HCT116 (cell line): ENCODE results near the gene TMEM203. TPM values are rescaled to one million over a fixed set of nuclear protein-coding genes. Genes with fewer than 3 reads are reported as not detected.

Source experiments
- ATAC-seq: fragments of 200-7000 bp; cut with Tn5 transposase; 2 replicates; pipeline ENCODE4 v1.9.1; 2020; ENCODE audit warnings: mild to moderate bottlenecking, moderate library complexity
- BruUV-seq: library from RNA; stranded (reverse); fragments of 400-500 nt; replicated peaks from 2 replicates; lab custom pipeline; 2021; lab: Mats Ljungman, UMichigan
- CTCF ChIA-PET: fragments of 300-600 bp; sonication (Branson Sonifier 250); formaldehyde crosslinking; loops from one replicate; lab custom pipeline; 2021; ENCODE audit warnings: antibody characterized with exemption; lab: Charles Lee
- POLR2A ChIA-PET: fragments of 300-600, 350-600 bp; sonication (Branson Sonifier 250); formaldehyde crosslinking; loops from one replicate; lab custom pipeline; 2021; ENCODE audit warnings: antibody characterized with exemption; lab: Charles Lee
- RAD21 ChIA-PET, 2 experiments: fragments of 300-600 bp; sonication (Branson Sonifier 250); formaldehyde crosslinking; loops; one replicate each; lab custom pipeline; 2023; ENCODE audit warnings: low total read pairs in 2 of 2; ENCODE audit not compliant: uncharacterized antibody in 2 of 2, unreplicated experiment in 2 of 2, low non-redundant PET in 1 of 2; lab: Charles Lee
- DNase-seq: peaks from one replicate; pipeline ENCODE4 v3.0.0-alpha.2; 2010; ENCODE audit warnings: low read depth, low spot score
- H2AFZ ChIP-seq: fragments of 200-600 bp; shearing (Covaris generic), sonication (generic); 2 replicates; pipeline ENCODE4 v1.6.1; 2017; ENCODE audit warnings: low read depth, mixed run types, mixed read lengths, antibody characterized with exemption, low read length; ENCODE audit not compliant: poor library complexity, severe bottlenecking
- H3K27ac ChIP-seq: 2 replicates; pipeline ENCODE4 v1.5.1; 2012; ENCODE audit warnings: low read depth, low read length
- H3K27me3 ChIP-seq: fragments of 200-600 bp; sonication (generic); 2 replicates; pipeline ENCODE4 v1.6.1; 2016; ENCODE audit warnings: mixed run types, low read length, mixed read lengths; ENCODE audit not compliant: insufficient read depth
- H3K36me3 ChIP-seq, 2 experiments: fragments of 200-500 bp in 1 of 2; fragments of 200-600 bp in 1 of 2; sonication (Bioruptor generic) in 1 of 2; sonication (generic) in 1 of 2; 2 replicates each; pipeline versions ENCODE4 v1.5.1 to v1.6.1; 2014 to 2016; ENCODE audit warnings: low read length in 2 of 2, inconsistent platforms in 1 of 2, mixed read lengths in 1 of 2, mixed run types in 1 of 2; ENCODE audit not compliant: insufficient read depth in 2 of 2, control insufficient read depth in 1 of 2
- H3K4me1 ChIP-seq, 2 experiments: fragments of 200-600 bp in 1 of 2; sonication (generic) in 1 of 2; 2 replicates each; pipeline versions ENCODE4 v1.5.1 to v1.6.1; 2012 to 2017; ENCODE audit warnings: low read length in 2 of 2, inconsistent platforms in 1 of 2, mild to moderate bottlenecking in 1 of 2, mixed read lengths in 1 of 2, mixed run types in 1 of 2, moderate library complexity in 1 of 2; ENCODE audit not compliant: insufficient read depth in 2 of 2, control insufficient read depth in 1 of 2
- H3K4me2 ChIP-seq: fragments of 200-600 bp; sonication (generic); 2 replicates; pipeline ENCODE4 v1.6.1; 2017; ENCODE audit warnings: mixed run types, low read length, mixed read lengths
- H3K4me3 ChIP-seq, 2 experiments: fragments of 200-600 bp in 1 of 2; sonication (generic) in 1 of 2; replicated peaks in 1 of 2; 2 replicates each; pipeline ENCODE4 v1.5.1; 2011 to 2016; ENCODE audit warnings: low read length in 2 of 2, control low read depth in 1 of 2, low read depth in 1 of 2, mild to moderate bottlenecking in 1 of 2, mixed read lengths in 1 of 2, mixed run types in 1 of 2
- H3K79me2 ChIP-seq: fragments of 200-600 bp; sonication (generic); 2 replicates; pipeline ENCODE4 v1.6.1; 2017; ENCODE audit warnings: mild to moderate bottlenecking, mixed run types, low read length, moderate library complexity, mixed read lengths; ENCODE audit not compliant: insufficient read depth
- H3K9ac ChIP-seq: fragments of 200-600 bp; sonication (generic); 2 replicates; pipeline ENCODE4 v1.6.1; 2016; ENCODE audit warnings: low read length, mixed read lengths
- H3K9me2 ChIP-seq: fragments of 200-600 bp; sonication (generic), shearing (Covaris generic); 2 replicates; pipeline ENCODE4 v1.6.1; 2017; ENCODE audit warnings: mixed run types, mild to moderate bottlenecking, moderate library complexity; ENCODE audit not compliant: insufficient read depth
- H3K9me3 ChIP-seq, 2 experiments: fragments of 200-500 bp in 1 of 2; fragments of 200-600 bp in 1 of 2; sonication (Bioruptor generic) in 1 of 2; sonication (generic) in 1 of 2; 2 replicates each; pipeline ENCODE4 v1.6.1; 2014 to 2017; ENCODE audit warnings: low read length in 2 of 2, mixed read lengths in 2 of 2, inconsistent platforms in 1 of 2, low read depth in 1 of 2, mild to moderate bottlenecking in 1 of 2, mixed run types in 1 of 2, moderate library complexity in 1 of 2; ENCODE audit not compliant: control insufficient read depth in 1 of 2, insufficient read depth in 1 of 2
- H4K20me1 ChIP-seq: fragments of 200-600 bp; sonication (generic), shearing (Covaris generic); 2 replicates; pipeline ENCODE4 v1.6.1; 2017; ENCODE audit warnings: mixed run types, mild to moderate bottlenecking, moderate library complexity; ENCODE audit not compliant: insufficient read depth
- CEBPB ChIP-seq: IDR thresholded peaks from 2 replicates; pipeline ENCODE4 v1.6.1; 2012; ENCODE audit warnings: low read depth
- EGR1 ChIP-seq: IDR thresholded peaks from 2 replicates; pipeline ENCODE4 v1.6.1; 2012; ENCODE audit warnings: low read depth
- ELF1 ChIP-seq: IDR thresholded peaks from 2 replicates; pipeline ENCODE4 v1.6.1; 2012; ENCODE audit warnings: low read depth, borderline replicate concordance
- EZH2 ChIP-seq: fragments of 200-600 bp; sonication (generic); IDR thresholded peaks from 2 replicates; pipeline ENCODE4 v1.6.1; 2017; ENCODE audit warnings: antibody characterized with exemption, mixed run types
- EZH2phosphoT487 ChIP-seq: fragments of 200-600 bp; IDR thresholded peaks from 2 replicates; pipeline ENCODE4 v1.6.1; 2018; ENCODE audit warnings: antibody characterized with exemption, borderline replicate concordance
- FOSL1 ChIP-seq: IDR thresholded peaks from 2 replicates; pipeline ENCODE4 v1.6.1; 2012; ENCODE audit warnings: low read depth
- JUND ChIP-seq: IDR thresholded peaks from 2 replicates; pipeline ENCODE4 v1.6.1; 2012
- POLR2A ChIP-seq: IDR thresholded peaks from 2 replicates; pipeline ENCODE4 v1.7.0; 2011; ENCODE audit warnings: borderline replicate concordance; ENCODE audit not compliant: insufficient read depth, insufficient read length; ENCODE audit errors: extremely low read depth
- POLR2AphosphoS5 ChIP-seq: IDR thresholded peaks from 2 replicates; pipeline ENCODE4 v1.6.1; 2011; ENCODE audit warnings: mild to moderate bottlenecking, low read depth, low read length, moderate library complexity
- RAD21 ChIP-seq: IDR thresholded peaks from 2 replicates; pipeline ENCODE4 v1.6.1; 2012; ENCODE audit warnings: low read depth, mild to moderate bottlenecking
- SIN3A ChIP-seq: IDR thresholded peaks from 2 replicates; pipeline ENCODE4 v1.6.1; 2012; ENCODE audit warnings: low read depth
- SRF ChIP-seq: IDR thresholded peaks from 2 replicates; pipeline ENCODE4 v1.6.1; 2012; ENCODE audit warnings: low read depth
- TCF7L2 ChIP-seq: IDR thresholded peaks from 2 replicates; pipeline ENCODE4 v1.7.0; 2011; ENCODE audit warnings: borderline replicate concordance, inconsistent platforms; ENCODE audit not compliant: insufficient read depth, insufficient read length; ENCODE audit errors: extremely low read depth
- YY1 ChIP-seq: IDR thresholded peaks from 2 replicates; pipeline ENCODE4 v1.6.1; 2011; ENCODE audit warnings: low read length, low read depth, moderate library complexity, mild to moderate bottlenecking; ENCODE audit not compliant: insufficient replicate concordance; ENCODE audit errors: extremely low read depth
- ZFX ChIP-seq: fragments of 450-650 bp; IDR thresholded peaks from 2 replicates; pipeline ENCODE4 v1.6.1; 2017
- ZNF274 ChIP-seq: fragments of 200-500 bp; sonication (Bioruptor generic); IDR thresholded peaks from 2 replicates; pipeline ENCODE4 v1.6.1; 2014; ENCODE audit warnings: mild to moderate bottlenecking, low read depth, low read length, inconsistent platforms
- intact Hi-C: fragments of 100-400 bp; cut with micrococcal nuclease; formaldehyde crosslinking; loops from 2 replicates; pipeline ENCODE4 v1.10.0; 2022
- total RNA-seq: library from RNA; stranded (reverse); gene quantifications from one replicate; pipeline ENCODE4 v1.2.1, GENCODE V29; 2021; ENCODE audit not compliant: unreplicated experiment
- TF ChIP-seq, protein P1 (sequence below): IDR thresholded peaks from 2 replicates; pipeline ENCODE4 v1.6.1; 2011; ENCODE audit warnings: mild to moderate bottlenecking, low read length, moderate library complexity; ENCODE audit not compliant: insufficient replicate concordance; ENCODE audit errors: extremely low read depth
- TF ChIP-seq, protein P2 (sequence below): IDR thresholded peaks from 2 replicates; pipeline ENCODE4 v1.6.1; 2012
- TF ChIP-seq, protein P3 (sequence below): IDR thresholded peaks from 2 replicates; pipeline ENCODE4 v1.6.1; 2012
- TF ChIP-seq, protein P4 (sequence below), 3 experiments: fragments of 200-600 bp in 1 of 3; sonication (generic) in 1 of 3; IDR thresholded peaks in 2 of 3; conservative IDR thresholded peaks in 1 of 3; 2 replicates each; pipeline ENCODE4 v1.5.1; 2012 to 2017; ENCODE audit warnings: low read depth in 2 of 3, low read length in 2 of 3, antibody characterized with exemption in 1 of 3, borderline replicate concordance in 1 of 3, control low read depth in 1 of 3, mild to moderate bottlenecking in 1 of 3, mixed read lengths in 1 of 3, mixed run types in 1 of 3, moderate library complexity in 1 of 3; ENCODE audit not compliant: insufficient read depth in 1 of 3

Gene TMEM203
- total RNA-seq, 1 experiment from 2014 or later = 45.0 TPM

DNA sequence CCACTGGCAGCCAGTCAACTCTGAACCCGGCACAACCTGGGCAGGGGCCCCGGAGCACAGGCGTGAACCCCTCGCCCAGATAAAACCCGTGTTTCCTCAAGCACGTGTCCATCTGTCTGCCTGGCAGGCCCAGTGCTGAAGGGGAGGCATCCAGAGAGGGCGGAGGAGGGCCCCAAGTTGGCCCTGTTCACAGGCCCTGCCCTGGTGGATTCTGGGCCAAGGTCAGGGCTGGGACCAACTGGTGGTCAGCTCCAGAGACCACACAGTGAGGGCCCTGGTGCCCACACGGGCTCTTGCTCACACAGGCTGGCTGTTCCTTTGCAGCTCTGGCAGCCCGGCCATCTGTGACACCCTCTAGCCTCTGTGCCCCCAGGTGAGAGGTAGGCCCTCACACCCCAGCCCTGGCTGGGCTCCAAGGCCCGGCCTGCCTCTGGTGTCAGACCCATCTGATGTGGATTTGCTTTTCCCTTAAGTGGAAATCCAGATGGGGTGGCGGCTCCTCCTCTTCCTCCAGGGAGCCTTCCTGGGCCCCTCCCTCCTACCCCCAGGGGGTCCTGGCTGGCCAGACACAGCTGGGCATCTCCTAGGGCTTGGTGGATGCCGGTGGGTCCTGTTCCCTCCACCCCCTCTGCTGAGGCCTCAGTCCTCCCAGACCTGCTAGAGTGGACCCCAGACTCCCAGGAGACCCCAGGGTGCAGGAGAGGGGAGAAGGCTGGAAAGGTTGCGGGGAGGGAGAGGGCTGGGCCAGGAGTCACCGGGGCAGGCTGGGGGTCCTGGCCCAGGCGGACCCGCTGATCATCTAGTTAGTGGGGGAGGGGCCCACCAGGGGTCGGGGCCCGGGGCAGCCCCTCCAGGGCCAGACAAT lies 45.1 kb upstream of the TMEM203 start:
- H3K4me1 ChIP-seq = peaks cover 15 to 30% of the 10 kb centered on the region in 2 experiments
- H3K79me2 ChIP-seq = peaks cover 4% of the 10 kb centered on the region
- H3K9ac ChIP-seq = no peak overlapping the region
- intact Hi-C loops = no loop called here
- no peak overlapping the region for H3K4me3 ChIP-seq
- TF ChIP-seq RAD21 (no peak), ZNF274 (no peak), EZH2 (no peak), EGR1 (no peak), FOSL1 (no peak), TCF7L2 (no peak), POLR2A (no peak), SIN3A (no peak), ELF1 (no peak), POLR2AphosphoS5 (no peak), SRF (no peak), JUND (no peak), YY1 (no peak), EZH2phosphoT487 (no peak), CEBPB (no peak), ZFX (no peak)
- TF ChIP-seq, protein P1, sequence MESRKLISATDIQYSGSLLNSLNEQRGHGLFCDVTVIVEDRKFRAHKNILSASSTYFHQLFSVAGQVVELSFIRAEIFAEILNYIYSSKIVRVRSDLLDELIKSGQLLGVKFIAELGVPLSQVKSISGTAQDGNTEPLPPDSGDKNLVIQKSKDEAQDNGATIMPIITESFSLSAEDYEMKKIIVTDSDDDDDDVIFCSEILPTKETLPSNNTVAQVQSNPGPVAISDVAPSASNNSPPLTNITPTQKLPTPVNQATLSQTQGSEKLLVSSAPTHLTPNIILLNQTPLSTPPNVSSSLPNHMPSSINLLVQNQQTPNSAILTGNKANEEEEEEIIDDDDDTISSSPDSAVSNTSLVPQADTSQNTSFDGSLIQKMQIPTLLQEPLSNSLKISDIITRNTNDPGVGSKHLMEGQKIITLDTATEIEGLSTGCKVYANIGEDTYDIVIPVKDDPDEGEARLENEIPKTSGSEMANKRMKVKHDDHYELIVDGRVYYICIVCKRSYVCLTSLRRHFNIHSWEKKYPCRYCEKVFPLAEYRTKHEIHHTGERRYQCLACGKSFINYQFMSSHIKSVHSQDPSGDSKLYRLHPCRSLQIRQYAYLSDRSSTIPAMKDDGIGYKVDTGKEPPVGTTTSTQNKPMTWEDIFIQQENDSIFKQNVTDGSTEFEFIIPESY = no peak
- TF ChIP-seq, protein P2, sequence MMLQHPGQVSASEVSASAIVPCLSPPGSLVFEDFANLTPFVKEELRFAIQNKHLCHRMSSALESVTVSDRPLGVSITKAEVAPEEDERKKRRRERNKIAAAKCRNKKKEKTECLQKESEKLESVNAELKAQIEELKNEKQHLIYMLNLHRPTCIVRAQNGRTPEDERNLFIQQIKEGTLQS = no peak
- TF ChIP-seq, protein P3, sequence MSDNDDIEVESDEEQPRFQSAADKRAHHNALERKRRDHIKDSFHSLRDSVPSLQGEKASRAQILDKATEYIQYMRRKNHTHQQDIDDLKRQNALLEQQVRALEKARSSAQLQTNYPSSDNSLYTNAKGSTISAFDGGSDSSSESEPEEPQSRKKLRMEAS = no peak
- TF ChIP-seq, protein P4, sequence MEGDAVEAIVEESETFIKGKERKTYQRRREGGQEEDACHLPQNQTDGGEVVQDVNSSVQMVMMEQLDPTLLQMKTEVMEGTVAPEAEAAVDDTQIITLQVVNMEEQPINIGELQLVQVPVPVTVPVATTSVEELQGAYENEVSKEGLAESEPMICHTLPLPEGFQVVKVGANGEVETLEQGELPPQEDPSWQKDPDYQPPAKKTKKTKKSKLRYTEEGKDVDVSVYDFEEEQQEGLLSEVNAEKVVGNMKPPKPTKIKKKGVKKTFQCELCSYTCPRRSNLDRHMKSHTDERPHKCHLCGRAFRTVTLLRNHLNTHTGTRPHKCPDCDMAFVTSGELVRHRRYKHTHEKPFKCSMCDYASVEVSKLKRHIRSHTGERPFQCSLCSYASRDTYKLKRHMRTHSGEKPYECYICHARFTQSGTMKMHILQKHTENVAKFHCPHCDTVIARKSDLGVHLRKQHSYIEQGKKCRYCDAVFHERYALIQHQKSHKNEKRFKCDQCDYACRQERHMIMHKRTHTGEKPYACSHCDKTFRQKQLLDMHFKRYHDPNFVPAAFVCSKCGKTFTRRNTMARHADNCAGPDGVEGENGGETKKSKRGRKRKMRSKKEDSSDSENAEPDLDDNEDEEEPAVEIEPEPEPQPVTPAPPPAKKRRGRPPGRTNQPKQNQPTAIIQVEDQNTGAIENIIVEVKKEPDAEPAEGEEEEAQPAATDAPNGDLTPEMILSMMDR (IDR thresholded peaks at IDR 0.05 in 2 of 3, conservative IDR thresholded peaks at IDR 0.05 in 1 of 3; ENCODE audit: borderline replicate concordance in 1 of 3, insufficient read depth in 1 of 3, low read depth in 2 of 3, low read length in 2 of 3) = no peak
- H4K20me1 ChIP-seq = no peaks in the 10 kb centered on the region
- no peak overlapping the region for H3K27ac ChIP-seq
- DNase-seq (no peak), ATAC-seq (no peak)
- RAD21 ChIA-PET = no interaction called here
- H3K36me3 ChIP-seq = no peaks in the 10 kb centered on the region
- no TSS peak for BruUV-seq
- POLR2A ChIA-PET = interaction anchor here (1.4 kb wide), 1 partner anchor 10 kb away, joined by 6 read pairs; the partner anchor contains the start of gene TUBB4B
- CTCF ChIA-PET = interaction anchor here (1.1 kb wide), 1 partner anchor 14 kb away, joined by 4 read pairs; no protein-coding TSS in a partner anchor
- no peak overlapping the region for H2AFZ ChIP-seq
- H3K27me3 ChIP-seq = no peaks in the 10 kb centered on the region
- H3K9me2 ChIP-seq = no peaks in the 10 kb centered on the region
- H3K9me3 ChIP-seq = no peaks in the 10 kb centered on the region
- H3K4me2 ChIP-seq = no peak overlapping the region
